HG02763 (cell line): Measurements from ENCODE around the gene CCSER1.
"Not testable (repeated sequence)": the region's sequence is repeated elsewhere in the genome, so short reads cannot be mapped to it uniquely, and the experiment has no call there.

ENCODE experiments used
- ATAC-seq: cut with Tn5 transposase; IDR thresholded peaks from one replicate; pipeline ENCODE4 v1.9.1; 2021; ENCODE audit warnings: mild to moderate bottlenecking, moderate library complexity; ENCODE audit not compliant: unreplicated experiment

Gene CCSER1

GRCh38 chr4:91319556-91320268, 1192.5 kb downstream of the CCSER1 start:
- ATAC-seq, result no peak

- no peak for ATAC-seq
These were observed 1195.8 kb downstream of the CCSER1 start for GRCh38 chr4:91322961-91323360.

- ATAC-seq, result no peak
These were observed 1198.3 kb downstream of the CCSER1 start for GRCh38 chr4:91325495-91325894.

GRCh38 chr4:91326167-91326566, 1199.0 kb downstream of the CCSER1 start:
- ATAC-seq, result not testable (repeated sequence)

- no peak for ATAC-seq
These were observed 1203.5 kb downstream of the CCSER1 start for GRCh38 chr4:91330555-91331137.

- ATAC-seq, result no peak
These were observed 1213.6 kb downstream of the CCSER1 start for GRCh38 chr4:91340822-91341221.

- no peak for ATAC-seq
These were observed 1218.4 kb downstream of the CCSER1 start for GRCh38 chr4:91345632-91346031.

GRCh38 chr4:91356496-91356895, 1229.3 kb downstream of the CCSER1 start:
- not testable (repeated sequence) for ATAC-seq

- not testable (repeated sequence) for ATAC-seq
These were observed 1230.8 kb downstream of the CCSER1 start for GRCh38 chr4:91358016-91358415.

- ATAC-seq, result not testable (repeated sequence)
These were observed 1231.4 kb downstream of the CCSER1 start for GRCh38 chr4:91358621-91359020.

GRCh38 chr4:91359041-91360031, 1232.1 kb downstream of the CCSER1 start:
- ATAC-seq, result no peak

- no peak for ATAC-seq
These were observed 1234.9 kb downstream of the CCSER1 start for GRCh38 chr4:91362125-91362524.

- no peak for ATAC-seq
These were observed 1239.4 kb downstream of the CCSER1 start for GRCh38 chr4:91366554-91366953.

GRCh38 chr4:91369116-91369515, 1241.9 kb downstream of the CCSER1 start:
- no peak for ATAC-seq

- no peak for ATAC-seq
These were observed 1246.4 kb downstream of the CCSER1 start for GRCh38 chr4:91373546-91373945.

GRCh38 chr4:91405431-91405830, 1278.2 kb downstream of the CCSER1 start:
- not testable (repeated sequence) for ATAC-seq

- no peak for ATAC-seq
These were observed 1294.8 kb downstream of the CCSER1 start for GRCh38 chr4:91422011-91422410.

GRCh38 chr4:91426725-91427124, 1299.5 kb downstream of the CCSER1 start:
- ATAC-seq, result no peak

- ATAC-seq, result no peak
These were observed 1300.0 kb downstream of the CCSER1 start for GRCh38 chr4:91427171-91427570.

- no peak for ATAC-seq
These were observed 1307.4 kb downstream of the CCSER1 start for GRCh38 chr4:91434631-91435030.

- no peak for ATAC-seq
These were observed 1309.4 kb downstream of the CCSER1 start for GRCh38 chr4:91436556-91436955.
